Measurements from ENCODE around the gene PXK.

DNA sequence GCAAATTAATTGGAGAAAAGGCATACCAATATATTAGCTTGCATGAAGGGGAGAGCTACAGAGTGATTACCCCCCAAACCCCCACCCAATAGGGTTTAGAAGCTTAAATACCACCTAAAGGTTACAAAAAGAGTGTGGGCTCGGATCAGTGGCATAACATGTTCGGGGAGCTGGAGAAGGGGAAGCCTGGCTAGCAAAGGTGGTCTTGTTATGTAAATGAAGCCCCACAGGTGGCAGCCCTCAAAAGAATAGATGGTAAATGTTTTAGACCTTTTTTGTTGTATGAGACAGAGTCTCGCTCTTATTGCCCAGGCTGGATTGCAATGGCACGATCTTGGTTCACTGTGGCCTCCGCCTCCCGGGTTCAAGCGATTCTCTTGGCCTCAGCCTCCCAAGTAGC lies 10.9 kb upstream of the PXK start:
- TF ChIP-seq ZNF274 (IDR thresholded peaks at IDR 0.05; ENCODE audit: low read depth, low read length) (no peak), YY1 (IDR thresholded peaks at IDR 0.05; ENCODE audit: insufficient read depth, insufficient read length) (no peak), SUZ12 (IDR thresholded peaks at IDR 0.05; ENCODE audit: extremely low read depth, insufficient read depth, insufficient read length) (no peak)
